Left forelimb (tissue), 1 donor: Measurements from ENCODE around the gene GJB4.
"Not testable (repeated sequence)": the region's sequence is repeated elsewhere in the genome, so short reads cannot be mapped to it uniquely, and the experiment has no call there.

ENCODE experiments used
- DNase-seq: peaks from one replicate; pipeline ENCODE4 v3.0.0-alpha.2; 2018; ENCODE audit warnings: low spot score

GJB4 gene

GRCh38 chr1:34800214-34800613 lies 40.7 kb downstream of the GJB4 start:
- DNase-seq, result no peak

DNA sequence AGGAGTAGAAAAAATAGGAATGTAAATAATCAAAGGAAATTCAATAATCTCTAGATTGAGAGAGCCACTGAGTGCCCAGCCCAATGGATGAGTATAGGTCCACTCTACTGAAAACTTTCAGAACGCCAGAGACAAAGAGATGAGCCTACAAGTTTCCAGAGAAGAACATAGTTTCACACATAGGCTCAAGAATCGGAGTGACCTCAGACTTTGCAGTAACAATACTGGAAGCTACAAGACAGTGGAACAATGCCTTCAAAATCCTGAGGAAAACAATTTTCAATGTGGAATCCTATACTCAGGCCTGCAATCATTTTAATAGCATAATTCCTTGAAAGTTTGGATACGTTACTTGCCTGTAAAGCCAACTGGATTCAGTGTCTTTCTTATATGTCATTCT lies 44.2 kb downstream of the GJB4 start:
- DNase-seq, result no peak

DNA sequence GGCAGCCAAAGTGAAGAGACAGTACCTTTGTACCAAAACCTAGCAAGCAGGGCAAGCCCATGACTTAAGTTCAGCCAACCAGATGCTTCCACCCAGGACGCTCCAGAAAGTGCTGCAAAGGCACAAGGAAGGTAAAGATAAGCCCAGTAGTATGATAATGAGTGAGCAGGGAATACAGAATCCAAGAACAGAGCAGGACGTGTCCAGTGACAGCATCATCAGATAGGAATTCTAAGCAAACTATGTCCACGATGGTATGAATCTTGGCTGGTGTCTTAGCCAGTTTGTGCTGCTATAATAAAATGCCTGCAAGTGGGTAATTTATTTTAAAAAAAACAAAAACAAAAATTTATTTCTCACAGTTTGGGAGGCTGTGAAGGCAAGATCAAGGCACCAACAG lies 46.9 kb downstream of the GJB4 start:
- no peak for DNase-seq

DNA sequence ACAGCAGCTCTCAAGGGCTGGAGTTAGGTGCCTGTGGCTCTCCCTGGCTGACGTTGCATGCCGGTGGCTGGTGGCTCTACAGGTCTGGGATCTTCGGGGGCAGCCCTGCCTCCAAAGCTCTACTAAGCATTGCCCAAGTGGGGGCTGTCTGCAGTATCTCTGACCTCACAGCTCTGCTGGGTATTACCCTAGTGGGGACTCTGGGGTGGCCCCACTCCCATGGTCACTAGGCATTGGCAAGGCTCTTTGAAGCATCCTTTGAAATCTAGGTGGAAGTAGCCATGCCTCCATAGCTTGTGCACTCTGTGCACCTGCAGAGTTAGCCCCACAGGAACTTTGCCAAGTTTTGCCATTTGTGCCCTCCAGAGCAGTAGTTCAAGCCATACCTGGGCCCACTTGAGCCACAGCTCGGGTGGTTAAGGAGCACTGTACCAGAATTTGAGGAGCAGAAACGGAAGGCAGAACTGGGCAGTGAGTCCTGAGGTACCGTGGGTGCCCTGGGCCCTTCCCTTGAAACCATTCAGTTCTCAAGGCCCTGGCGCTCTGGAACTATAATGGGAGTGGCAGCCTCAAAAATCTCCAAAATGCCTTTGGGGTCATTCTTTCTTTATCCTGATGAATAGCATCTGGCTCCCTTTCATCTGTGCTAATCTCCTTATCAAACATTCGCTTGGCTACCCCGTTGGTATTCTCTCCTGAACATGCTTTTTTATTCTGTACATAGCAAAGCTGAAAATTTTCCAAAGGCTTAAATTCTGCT lies 48.7 kb downstream of the GJB4 start:
- DNase-seq, result no peak

GRCh38 chr1:34810781-34811180 lies 51.2 kb downstream of the GJB4 start:
- DNase-seq, result not testable (repeated sequence)
